ENCODE measurements around the gene ADAMTS16.

The ADAMTS16 gene

DNA sequence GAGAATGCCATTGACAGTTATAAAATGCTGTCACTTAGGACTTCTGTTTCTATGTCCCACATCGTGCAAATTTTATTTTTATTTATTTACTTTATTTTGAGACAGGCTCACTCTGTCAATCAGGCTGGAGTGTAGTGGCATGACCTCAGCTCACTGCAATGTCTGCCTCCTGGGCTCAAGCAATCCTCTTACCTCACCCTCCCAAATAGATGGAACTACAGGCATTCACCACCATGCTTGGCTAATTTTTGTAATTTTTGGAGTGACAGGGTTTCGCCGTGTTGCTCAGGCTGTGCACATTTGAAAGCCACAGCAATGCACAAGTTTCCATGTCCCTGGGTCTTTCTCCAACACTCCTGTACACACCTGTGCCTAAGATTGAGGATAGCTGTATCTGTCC, 51.8 kb downstream of the ADAMTS16 start:
- no peak for TF ChIP-seq CTCF (IDR thresholded peaks at IDR 0.05; ENCODE audit: low read depth, low read length, missing control alignments)
- in situ Hi-C loops (cut with HindIII; ENCODE audit: low pct_ligation_motif_present, low sequenced_read_pairs): no loop called here
- Histone ChIP-seq H3K36me3 (replicated peaks) (no peaks in the 10 kb centered on the region), H3K27ac (no peak overlapping the region), H3K4me3 (ENCODE audit: low read depth, low read length) (no peak overlapping the region), H3K27me3 (replicated peaks) (no peaks in the 10 kb centered on the region)
- no peak for DNase-seq

- Histone ChIP-seq H3K36me3 (replicated peaks) (no peaks in the 10 kb centered on the region), H3K4me3 (ENCODE audit: low read depth, low read length) (no peak overlapping the region), H3K27me3 (replicated peaks) (no peaks in the 10 kb centered on the region), H3K27ac (no peak overlapping the region)
- no peak for DNase-seq
- in situ Hi-C loops (cut with HindIII; ENCODE audit: low pct_ligation_motif_present, low sequenced_read_pairs): no loop called here
- no peak for TF ChIP-seq CTCF (IDR thresholded peaks at IDR 0.05; ENCODE audit: low read depth, low read length, missing control alignments)
These were observed 52.6 kb downstream of the ADAMTS16 start for GRCh38 chr5:5192681-5193080.

DNA sequence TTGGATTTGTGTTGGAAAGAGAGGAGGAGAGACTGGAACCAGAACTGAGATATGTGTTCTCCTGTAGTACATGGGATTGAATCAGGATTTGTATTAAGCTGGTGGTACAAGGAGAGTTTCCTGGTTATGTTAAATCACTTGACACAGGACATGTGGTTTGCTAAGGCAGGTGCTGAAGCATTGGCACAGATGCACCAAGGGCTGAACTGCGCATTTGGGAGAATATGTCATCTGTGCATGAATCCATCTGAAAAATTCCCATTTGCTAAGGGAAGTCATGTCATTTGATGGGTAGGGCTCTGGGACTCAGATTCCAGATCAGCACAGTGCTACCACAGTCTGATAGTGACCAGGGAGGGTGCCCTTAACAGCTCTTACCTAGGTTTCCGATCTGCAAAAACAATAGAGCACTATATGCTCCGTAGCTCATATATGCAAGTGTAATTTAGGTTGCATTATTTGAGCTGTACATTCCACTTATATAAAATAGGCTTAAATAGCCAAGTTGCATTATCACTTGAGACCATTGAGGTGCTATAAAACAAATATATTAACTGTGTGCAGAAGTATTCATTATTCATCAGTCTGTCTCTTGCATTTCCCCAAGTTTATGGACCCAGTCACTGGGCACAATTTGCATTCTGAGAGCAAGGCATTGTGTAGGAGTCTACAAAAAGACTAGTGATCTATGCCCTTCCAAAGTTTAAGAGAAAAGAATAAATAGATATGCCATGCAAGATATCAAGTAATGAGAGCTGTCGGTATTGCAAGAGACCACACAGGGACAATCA, 55.2 kb downstream of the ADAMTS16 start:
- Histone ChIP-seq H3K36me3 (replicated peaks) (no peaks in the 10 kb centered on the region), H3K4me3 (ENCODE audit: low read depth, low read length) (no peak overlapping the region), H3K27ac (no peak overlapping the region), H3K27me3 (replicated peaks) (no peaks in the 10 kb centered on the region)
- no peak for DNase-seq
- no peak for TF ChIP-seq CTCF (IDR thresholded peaks at IDR 0.05; ENCODE audit: low read depth, low read length, missing control alignments)
- in situ Hi-C loops (cut with HindIII; ENCODE audit: low pct_ligation_motif_present, low sequenced_read_pairs): no loop called here

GRCh38 chr5:5198135-5198534, 58.0 kb downstream of the ADAMTS16 start:
- TF ChIP-seq CTCF (IDR thresholded peaks at IDR 0.05; ENCODE audit: low read depth, low read length, missing control alignments): no peak
- H3K36me3 ChIP-seq (replicated peaks): no peaks in the 10 kb centered on the region
- no peak for DNase-seq
- H3K27ac ChIP-seq: no peak overlapping the region
- in situ Hi-C loops (cut with HindIII; ENCODE audit: low pct_ligation_motif_present, low sequenced_read_pairs): no loop called here
- no peaks in the 10 kb centered on the region for H3K27me3 ChIP-seq (replicated peaks)
- H3K4me3 ChIP-seq (ENCODE audit: low read depth, low read length): no peak overlapping the region

GRCh38 chr5:5198815-5199214, 58.7 kb downstream of the ADAMTS16 start:
- no peak overlapping the region for H3K27ac ChIP-seq
- in situ Hi-C loops (cut with HindIII; ENCODE audit: low pct_ligation_motif_present, low sequenced_read_pairs): no loop called here
- no peaks in the 10 kb centered on the region for H3K27me3 ChIP-seq (replicated peaks)
- H3K36me3 ChIP-seq (replicated peaks): no peaks in the 10 kb centered on the region
- H3K4me3 ChIP-seq (ENCODE audit: low read depth, low read length): no peak overlapping the region
- no peak for TF ChIP-seq CTCF (IDR thresholded peaks at IDR 0.05; ENCODE audit: low read depth, low read length, missing control alignments)
- DNase-seq: no peak

GRCh38 chr5:5199495-5199894, 59.4 kb downstream of the ADAMTS16 start:
- H3K27me3 ChIP-seq (replicated peaks): no peaks in the 10 kb centered on the region
- no peaks in the 10 kb centered on the region for H3K36me3 ChIP-seq (replicated peaks)
- no peak for DNase-seq
- no peak overlapping the region for H3K27ac ChIP-seq
- no peak overlapping the region for H3K4me3 ChIP-seq (ENCODE audit: low read depth, low read length)
- in situ Hi-C loops (cut with HindIII; ENCODE audit: low pct_ligation_motif_present, low sequenced_read_pairs): no loop called here
- TF ChIP-seq CTCF (IDR thresholded peaks at IDR 0.05; ENCODE audit: low read depth, low read length, missing control alignments): no peak
